Forelimb muscle (tissue), 1 donor: ENCODE data around the gene RFX2. TPM values are rescaled to one million over a fixed set of nuclear protein-coding genes. Genes with fewer than 3 reads are reported as not detected.

Source experiments
- DNase-seq: peaks from one replicate; pipeline ENCODE4 v3.0.0-alpha.2; 2013; ENCODE audit warnings: low read depth
- polyA plus RNA-seq: library from polyadenylated mRNA; unstranded; fragments of 120-200 nt; gene quantifications from one replicate; pipeline ENCODE4 v1.2.1, GENCODE V29; 2013; ENCODE audit not compliant: insufficient read length

RFX2 gene
- polyA plus RNA-seq, 1 donor = 7.3 TPM

DNA sequence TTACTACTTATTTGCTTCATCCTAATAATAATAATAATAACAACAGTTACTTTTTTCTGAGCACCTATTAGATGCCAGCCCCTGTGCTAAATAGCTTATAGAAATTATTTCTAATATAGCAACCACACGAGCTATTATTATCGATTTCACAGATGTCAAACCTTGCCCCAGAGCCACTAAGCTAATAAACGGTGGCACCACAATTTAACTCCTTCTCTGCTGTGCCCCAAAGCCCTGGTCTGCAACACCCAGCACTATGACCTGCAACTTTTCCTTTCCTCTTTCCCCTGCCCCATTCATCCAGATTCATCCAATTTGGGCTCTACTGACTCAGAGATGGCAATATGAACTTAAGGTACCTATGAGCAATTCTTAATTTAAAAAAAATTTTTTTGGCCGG, 6.4 kb downstream of the RFX2 start:
- DNase-seq = no peak

DNA sequence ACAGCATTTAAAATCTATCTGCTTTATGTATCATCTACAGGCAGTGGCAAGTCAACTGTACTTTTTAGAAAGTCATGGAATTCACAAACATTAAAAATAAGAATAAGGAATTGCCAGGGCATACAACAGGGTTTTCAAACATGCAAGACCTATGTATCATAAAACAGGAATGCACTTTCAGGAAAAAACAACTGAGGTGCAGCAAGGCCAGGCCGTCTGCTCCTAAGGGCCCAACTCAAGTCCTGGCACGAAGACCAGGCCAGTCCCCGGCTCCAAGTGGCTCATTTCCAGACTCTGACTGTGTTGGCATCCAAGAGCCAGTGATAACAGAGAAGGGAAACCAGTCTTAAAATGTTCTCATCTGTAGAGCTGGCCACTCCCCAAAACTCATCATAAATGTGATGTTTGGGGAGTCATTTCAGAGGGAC, 7.1 kb downstream of the RFX2 start:
- DNase-seq = no peak

- no peak for DNase-seq
These were observed 8.3 kb downstream of the RFX2 start for GRCh38 chr19:6101991-6102390.

DNA sequence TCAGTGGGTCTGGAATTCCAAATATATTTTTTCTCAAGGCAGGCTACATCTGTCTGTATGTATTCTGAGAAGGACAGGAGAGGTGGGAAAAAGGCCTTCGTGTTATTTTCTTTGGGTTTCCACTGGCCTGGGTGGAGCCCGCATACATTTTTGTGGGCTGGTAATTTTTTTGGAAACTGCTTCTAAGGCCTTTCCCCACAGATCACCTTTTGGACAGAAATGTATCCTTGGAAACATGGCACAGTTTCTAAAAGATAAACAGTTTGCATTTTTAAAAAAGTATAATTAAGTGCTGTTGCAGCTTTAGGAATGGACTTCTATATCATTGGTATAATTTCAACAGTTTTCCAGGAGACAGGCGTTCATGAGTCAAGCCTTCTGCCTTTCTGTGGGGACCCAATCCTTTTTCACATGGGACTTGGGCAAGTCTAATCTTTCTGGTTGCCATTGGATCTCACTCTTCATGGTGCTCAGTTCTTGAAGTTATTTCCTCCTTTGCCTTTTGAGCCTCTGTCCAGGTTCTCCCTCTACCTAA, 8.9 kb downstream of the RFX2 start:
- no peak for DNase-seq

DNA sequence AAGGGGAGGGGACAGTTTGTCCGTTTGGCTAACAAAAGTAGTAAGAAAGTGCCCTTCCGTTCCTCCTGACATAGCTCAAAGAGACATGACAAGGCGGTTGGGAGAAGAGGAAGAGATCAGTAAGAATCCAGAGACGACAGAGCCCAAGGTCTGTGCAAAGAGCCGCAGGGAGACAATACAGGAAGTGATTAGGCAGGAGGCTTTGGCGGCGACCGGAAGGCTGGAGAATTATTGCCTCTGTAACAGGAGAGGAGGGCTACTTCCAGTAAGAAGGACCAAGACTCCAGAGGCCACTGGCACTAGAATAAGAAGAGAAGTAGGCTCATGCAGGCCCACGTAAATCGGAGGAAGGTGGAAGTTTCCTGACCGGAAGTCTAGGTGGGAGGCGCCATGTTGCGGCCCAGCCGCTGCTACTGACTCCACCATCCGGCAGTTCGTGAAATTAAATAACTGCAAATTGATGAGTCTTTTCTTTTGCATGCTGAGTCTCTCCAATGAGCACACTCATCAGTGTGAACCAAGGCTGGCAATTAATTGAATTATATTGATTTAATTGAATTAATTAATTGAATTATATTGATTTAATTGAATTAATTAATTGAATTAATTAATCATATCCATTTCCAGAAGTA, 9.9 kb downstream of the RFX2 start:
- no peak for DNase-seq

GRCh38 chr19:6099599-6099998, 10.7 kb downstream of the RFX2 start:
- DNase-seq = no peak

DNA sequence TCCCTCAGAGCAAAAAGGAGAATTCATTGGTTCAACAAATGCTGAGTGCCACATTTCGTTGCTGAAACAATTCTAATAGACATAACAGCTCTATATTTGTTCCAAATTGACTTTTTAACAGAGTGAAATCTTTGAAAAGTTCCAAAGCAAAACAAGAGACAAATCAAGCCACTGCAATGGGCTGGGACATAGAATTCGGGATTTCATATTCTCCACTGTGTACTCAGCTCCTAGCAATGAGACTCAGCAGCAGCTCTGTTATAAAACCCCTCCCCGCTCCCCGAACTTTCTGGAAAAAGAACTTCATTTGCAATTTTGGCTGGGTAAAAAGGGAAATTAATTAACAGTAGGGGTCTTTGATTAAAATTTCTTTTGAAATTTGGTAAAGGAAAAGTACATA, 11.3 kb downstream of the RFX2 start:
- no peak for DNase-seq

DNA sequence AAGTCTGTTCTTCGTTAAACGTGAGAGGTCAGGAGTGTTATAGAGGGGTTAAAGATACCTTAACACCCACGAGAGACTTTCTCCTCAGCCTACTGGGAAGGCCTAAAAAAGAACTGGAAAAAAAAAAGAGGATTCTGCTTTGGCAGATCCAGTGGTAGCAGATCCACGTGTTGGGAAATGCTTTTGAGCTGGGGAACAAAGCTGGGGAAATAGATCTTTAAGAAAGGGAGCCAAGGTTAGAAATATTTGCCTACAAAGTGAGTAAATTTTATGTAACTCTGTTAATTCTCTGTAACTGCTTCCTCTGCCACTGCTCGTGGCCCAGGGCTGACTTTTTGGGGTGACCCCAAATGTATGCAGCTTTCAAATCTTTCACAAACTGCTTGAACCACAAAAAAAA, 11.7 kb downstream of the RFX2 start:
- no peak for DNase-seq

GRCh38 chr19:6097911-6098310, 12.4 kb downstream of the RFX2 start:
- no peak for DNase-seq

DNA sequence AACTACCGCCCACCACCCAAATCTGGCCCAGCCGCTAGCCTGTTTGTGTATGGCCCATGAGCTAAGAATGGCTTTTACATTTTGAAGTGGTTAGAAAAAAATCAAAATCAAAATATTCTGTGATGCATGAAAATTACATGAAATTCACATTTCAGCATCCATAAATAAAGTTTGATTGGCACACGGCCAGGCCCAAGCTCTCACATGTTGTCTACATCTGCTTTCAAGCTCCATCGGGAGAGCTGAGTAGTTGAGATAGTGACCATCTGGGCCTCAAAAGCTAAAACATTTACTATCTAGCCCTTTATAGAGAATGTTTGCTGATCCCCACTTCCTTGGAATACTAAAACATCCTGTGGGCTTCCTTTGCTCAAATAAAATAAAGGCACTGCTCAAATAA, 14.5 kb downstream of the RFX2 start:
- DNase-seq = no peak

DNA sequence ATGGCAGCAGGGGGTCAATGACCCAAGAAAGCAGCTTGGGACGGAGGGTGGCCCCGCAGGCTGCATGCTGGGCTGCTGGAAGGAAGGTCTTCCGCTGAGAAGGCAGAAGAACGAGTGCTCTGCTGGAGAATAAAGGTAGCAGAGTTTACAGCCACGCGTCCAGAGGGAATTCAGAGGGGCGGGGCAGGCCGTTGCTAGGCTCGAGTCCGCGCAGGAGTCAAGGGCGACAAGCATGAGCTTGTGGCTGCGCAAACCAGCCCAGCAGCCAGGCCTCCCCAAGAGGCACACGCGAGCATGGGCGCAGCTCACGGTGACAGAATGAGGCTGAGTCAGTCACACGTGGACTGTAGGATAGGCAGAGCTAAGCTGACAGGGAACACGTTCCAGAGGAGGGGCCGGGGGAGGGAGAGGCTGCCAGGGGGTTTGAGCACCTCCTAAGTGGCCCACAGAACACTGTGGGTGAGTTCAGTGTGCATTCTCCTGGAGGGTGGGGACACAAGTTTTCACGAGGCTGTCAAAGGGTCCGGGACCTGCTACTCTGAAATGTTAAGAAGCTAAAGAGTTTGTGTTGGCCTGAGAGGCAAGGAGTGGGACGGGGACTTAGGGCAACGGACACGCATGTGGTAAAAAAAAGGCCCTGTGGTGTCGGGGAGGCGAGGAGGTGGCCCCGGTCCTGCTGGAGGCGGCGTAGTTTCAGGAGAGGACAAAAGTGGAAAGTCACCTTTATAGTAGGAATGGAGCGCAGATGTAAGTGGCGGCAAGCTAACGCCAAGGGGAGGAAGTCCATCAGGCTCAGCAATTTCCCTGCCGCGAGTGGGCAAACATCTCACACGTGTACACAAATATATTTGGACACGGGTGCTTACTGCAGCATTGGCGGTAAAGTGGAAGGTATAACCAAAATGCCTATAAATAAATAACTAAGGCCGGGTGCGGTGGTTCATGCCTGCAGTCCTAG, 17.7 kb downstream of the RFX2 start:
- no peak for DNase-seq

DNA sequence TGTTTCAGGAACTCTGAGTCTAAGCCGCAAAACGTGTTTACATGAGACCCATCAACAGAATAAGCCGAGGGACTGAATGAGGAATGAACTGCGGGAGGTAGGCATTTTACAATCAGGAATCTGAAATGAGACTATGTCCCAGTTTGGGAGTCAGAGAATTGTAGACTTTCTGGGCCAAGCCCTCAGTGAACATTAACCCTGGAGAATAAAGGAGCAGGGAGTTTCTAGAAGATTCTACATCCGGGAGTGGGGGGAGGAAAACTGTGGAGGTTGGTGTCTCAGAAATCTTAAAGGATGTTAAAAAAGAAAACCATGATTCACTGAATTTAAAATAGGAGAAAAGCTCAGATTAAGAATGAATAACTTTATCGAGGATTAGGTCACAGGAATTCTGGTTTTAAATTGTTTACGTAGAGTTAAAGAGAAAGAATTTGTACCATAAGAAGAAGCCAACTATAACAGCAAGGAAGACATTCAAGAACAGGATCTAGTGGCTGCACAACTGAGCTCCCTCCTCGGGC, 18.5 kb downstream of the RFX2 start:
- DNase-seq = no peak

- DNase-seq = no peak
These were observed 19.7 kb downstream of the RFX2 start for GRCh38 chr19:6090634-6091033.

- DNase-seq = no peak
These were observed 21.7 kb downstream of the RFX2 start for GRCh38 chr19:6088602-6089049.

- DNase-seq = no peak
These were observed 23.2 kb downstream of the RFX2 start for GRCh38 chr19:6087074-6087571.

- no peak for DNase-seq
These were observed 24.1 kb downstream of the RFX2 start for GRCh38 chr19:6086068-6086788.

- DNase-seq = no peak
These were observed 25.5 kb downstream of the RFX2 start for GRCh38 chr19:6084821-6085220.

DNA sequence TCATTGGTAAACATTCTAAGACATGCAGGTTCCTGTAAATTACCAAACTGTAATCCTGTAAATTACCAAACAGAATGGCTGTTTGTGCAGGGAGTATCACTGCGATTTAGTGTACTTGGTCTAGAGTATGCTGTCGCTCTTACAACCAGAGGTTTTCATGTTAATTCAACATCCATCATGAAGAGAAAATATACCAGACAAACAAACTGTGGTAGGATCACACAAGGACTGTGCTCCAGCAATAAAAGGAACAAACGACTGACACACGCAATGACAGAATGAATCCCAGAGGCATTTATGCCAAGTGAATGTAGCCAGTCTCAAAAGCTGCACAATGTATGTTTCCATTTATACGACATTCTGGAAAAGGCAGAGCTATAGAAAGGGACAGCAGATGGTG, 31.2 kb downstream of the RFX2 start:
- no peak for DNase-seq

GRCh38 chr19:6078068-6078467, 32.2 kb downstream of the RFX2 start:
- no peak for DNase-seq

GRCh38 chr19:6076675-6077463, 33.4 kb downstream of the RFX2 start:
- DNase-seq = no peak

GRCh38 chr19:6076291-6076665, 34.0 kb downstream of the RFX2 start:
- DNase-seq = no peak
